B cell (primary cell): ENCODE results near the gene SLC9A9. TPM values are rescaled to one million over a fixed set of nuclear protein-coding genes. Genes with fewer than 3 reads are reported as not detected.

Experiments
- ATAC-seq: fragments of 200-7000 bp; cut with Tn5 transposase; one replicate; pipeline ENCODE4 v1.10.0; 2021; ENCODE audit warnings: low read depth, mild to moderate bottlenecking, moderate number of reproducible peaks, moderate library complexity
- CTCF ChIA-PET: fragments of 350-600 bp; sonication (Branson Sonifier 250); formaldehyde crosslinking; loops from one replicate; lab custom pipeline; 2021; ENCODE audit warnings: antibody characterized with exemption, inconsistent platforms; lab: Charles Lee
- POLR2A ChIA-PET: fragments of 350-600 bp; sonication (Branson Sonifier 250); formaldehyde crosslinking; loops from one replicate; lab custom pipeline; 2021; ENCODE audit warnings: antibody characterized with exemption; lab: Charles Lee
- DNase-seq: peaks from one replicate; pipeline ENCODE4 v3.0.0; 2013
- H2AFZ ChIP-seq: 2 replicates; pipeline ENCODE4 v1.6.1; 2012; ENCODE audit warnings: mild to moderate bottlenecking, low read depth, low read length; ENCODE audit not compliant: insufficient read depth, poor library complexity, severe bottlenecking
- H3K27ac ChIP-seq, 2 donors: 1 replicate in 1 of 2; 2 replicates in 1 of 2; pipeline ENCODE4 v1.5.1; 2012 to 2013; ENCODE audit warnings: low read length in 2 of 2, mild to moderate bottlenecking in 2 of 2, moderate library complexity in 1 of 2
- H3K27me3 ChIP-seq, 4 experiments: fragments of 200-600 bp in 1 of 4; sonication (generic) in 1 of 4; replicated peaks in 1 of 4; 1 replicate in 2 of 4; 2 replicates in 2 of 4; pipeline versions ENCODE4 v1.6.1 to v1.7.0; 2013 to 2016; ENCODE audit warnings: low read length in 3 of 4, mild to moderate bottlenecking in 2 of 4, mixed read lengths in 1 of 4, moderate library complexity in 1 of 4; ENCODE audit not compliant: insufficient read depth in 4 of 4, control insufficient read depth in 3 of 4; ENCODE audit errors: control extremely low read depth in 1 of 4
- H3K36me3 ChIP-seq, 2 experiments: replicated peaks in 1 of 2; 1 replicate in 1 of 2; 2 replicates in 1 of 2; pipeline versions ENCODE4 v1.6.1 to v1.7.1; 2013; ENCODE audit warnings: low read length in 1 of 2; ENCODE audit not compliant: insufficient read depth in 2 of 2, control insufficient read depth in 1 of 2; ENCODE audit errors: control extremely low read depth in 1 of 2, extremely low read depth in 1 of 2
- H3K4me1 ChIP-seq, 2 donors: fragments of 200-600 bp in 1 of 2; sonication (generic) in 1 of 2; 1 replicate in 1 of 2; 2 replicates in 1 of 2; pipeline versions ENCODE4 v1.5.1 to v1.6.1; 2013 to 2017; ENCODE audit warnings: low read length in 2 of 2; ENCODE audit not compliant: control insufficient read depth in 2 of 2, insufficient read depth in 2 of 2
- H3K4me2 ChIP-seq: replicated peaks from 2 replicates; pipeline ENCODE3; 2012; ENCODE audit warnings: mild to moderate bottlenecking, low read depth, low read length; ENCODE audit not compliant: poor library complexity, severe bottlenecking
- H3K4me3 ChIP-seq, 5 experiments: fragments of 200-600 bp in 1 of 5; sonication (generic) in 1 of 5; 1 replicate in 3 of 5; 2 replicates in 2 of 5; pipeline versions ENCODE4 v1.5.1 to v1.7.0; 2011 to 2016; ENCODE audit warnings: low read length in 4 of 5, mild to moderate bottlenecking in 4 of 5, low read depth in 2 of 5, control low read depth in 1 of 5, moderate library complexity in 1 of 5; ENCODE audit not compliant: insufficient read depth in 1 of 5; ENCODE audit errors: control extremely low read depth in 1 of 5, extremely low read depth in 1 of 5
- H3K79me2 ChIP-seq: fragments of 200-600 bp; sonication (generic); one replicate; pipeline ENCODE4 v1.6.0; 2016; ENCODE audit warnings: low read length; ENCODE audit not compliant: control insufficient read depth, insufficient read depth
- H3K9ac ChIP-seq: fragments of 200-600 bp; sonication (generic); 2 replicates; pipeline ENCODE4 v1.6.1; 2017; ENCODE audit warnings: mild to moderate bottlenecking, low read length, moderate library complexity
- H3K9me3 ChIP-seq, 3 donors: one replicate each; pipeline versions ENCODE4 v1.6.1 to v1.7.1; 2013; ENCODE audit warnings: low read length in 2 of 3; ENCODE audit not compliant: control insufficient read depth in 2 of 3, insufficient read depth in 1 of 3; ENCODE audit errors: control extremely low read depth in 1 of 3
- H4K20me1 ChIP-seq: 2 replicates; pipeline ENCODE4 v1.6.0; 2012; ENCODE audit warnings: mild to moderate bottlenecking, low read length; ENCODE audit not compliant: insufficient read depth, control insufficient read depth, poor library complexity, severe bottlenecking
- H3K27ac Mint-ChIP-seq: one replicate; pipeline ENCODE4 v1.8.0; 2021; ENCODE audit warnings: mixed read lengths
- H3K27me3 Mint-ChIP-seq: one replicate; pipeline ENCODE4 v1.8.0; 2021; ENCODE audit warnings: mixed read lengths
- H3K4me1 Mint-ChIP-seq: one replicate; pipeline ENCODE4 v1.8.0; 2021; ENCODE audit warnings: mixed read lengths
- H3K4me3 Mint-ChIP-seq: one replicate; pipeline ENCODE4 v1.8.0; 2021; ENCODE audit warnings: mixed read lengths
- H3K9me3 Mint-ChIP-seq: one replicate; pipeline ENCODE4 v1.8.0; 2022; ENCODE audit warnings: mixed read lengths; ENCODE audit not compliant: insufficient read depth
- CTCF ChIP-seq: fragments of 200-600 bp; IDR thresholded peaks from one replicate; pipeline ENCODE4 v1.8.0; 2022; ENCODE audit warnings: antibody characterized with exemption, mild to moderate bottlenecking
- EZH2 ChIP-seq: IDR thresholded peaks from 2 replicates; pipeline ENCODE4 v1.6.1; 2012; ENCODE audit warnings: borderline replicate concordance, low read depth, mild to moderate bottlenecking, moderate library complexity, low read length; ENCODE audit not compliant: insufficient read depth, poor library complexity, severe bottlenecking
- WGBS: methylation state at CpG from one replicate; pipeline ENCODE4 v1.1.5; 2013; ENCODE audit warnings: missing lambda C conversion rate; ENCODE audit not compliant: insufficient coverage; 5-methylcytosine and 5-hydroxymethylcytosine counted together
- intact Hi-C: fragments of 100-400 bp; cut with micrococcal nuclease; formaldehyde crosslinking; loops from one replicate; pipeline ENCODE4 v1.10.0; 2022
- polyA plus RNA-seq: library from polyadenylated mRNA; depleted of rRNA; stranded (reverse); fragments of >200 nt; gene quantifications from 2 replicates; pipeline ENCODE4 v1.2.3, GENCODE V29; 2012
- total RNA-seq, 2 donors: library from RNA; stranded (reverse); fragments of 120-200 nt in 1 of 2; gene quantifications; 1 replicate in 1 of 2; 2 replicates in 1 of 2; pipeline versions ENCODE4 v1.2.3 to v1.2.4, GENCODE V29; 2013 to 2022

Gene SLC9A9
- total and polyA plus RNA-seq, 2 donors (not counting 1 experiment from before 2014, with no cell fraction given), result 7.7 to 17.3 TPM

GRCh38 chr3:143269741-143270140 is 578.5 kb downstream of the SLC9A9 start:
- no peak overlapping the region for H3K27ac Mint-ChIP-seq
- no peak overlapping the region for H3K4me3 ChIP-seq
- no peaks in the 10 kb centered on the region for H3K9me3 ChIP-seq
- no peak overlapping the region for H3K4me3 Mint-ChIP-seq
- peaks cover 0 to 4% of the 10 kb centered on the region in 2 experiments for H3K36me3 ChIP-seq
- H3K27ac ChIP-seq, result no peak overlapping the region
- H2AFZ ChIP-seq, result no peak overlapping the region
- no peaks in the 10 kb centered on the region for H3K9me3 Mint-ChIP-seq
- no peaks in the 10 kb centered on the region for H3K27me3 ChIP-seq
- peaks cover 8% of the 10 kb centered on the region for H3K4me1 Mint-ChIP-seq
- H3K4me1 ChIP-seq, result peaks cover 0 to 6% of the 10 kb centered on the region in 2 donors
- no peak overlapping the region for H3K4me2 ChIP-seq
- DNase-seq, result no peak
- TF ChIP-seq CTCF (no peak), EZH2 (no peak)
- CTCF ChIA-PET, result no interaction called here
- no peak for ATAC-seq
- WGBS, result 93% methylated on average over 3 of the region's 3 CpGs
- no peaks in the 10 kb centered on the region for H3K27me3 Mint-ChIP-seq
- intact Hi-C loops, result no loop called here
- no peaks in the 10 kb centered on the region for H3K79me2 ChIP-seq
- POLR2A ChIA-PET, result no interaction called here
- H4K20me1 ChIP-seq, result no peaks in the 10 kb centered on the region
- no peak overlapping the region for H3K9ac ChIP-seq

- no peak for ATAC-seq
- peaks cover 8% of the 10 kb centered on the region for H3K4me1 Mint-ChIP-seq
- no peak overlapping the region for H2AFZ ChIP-seq
Measured at GRCh38 chr3:143267989-143268388, 580.3 kb downstream of the SLC9A9 start.

More at GRCh38 chr3:143267989-143268388, 580.3 kb downstream of the SLC9A9 start:
- no peak overlapping the region for H3K4me2 ChIP-seq
- WGBS, result 100% methylated on average over 1 of the region's 1 CpG
- Mint-ChIP-seq H3K4me3 (no peak overlapping the region), H3K9me3 (no peaks in the 10 kb centered on the region), H3K27me3 (no peaks in the 10 kb centered on the region), H3K27ac (no peak overlapping the region)
- ChIA-PET CTCF (no interaction called here), POLR2A (no interaction called here)
- no peaks in the 10 kb centered on the region for H3K27me3 ChIP-seq
- no peaks in the 10 kb centered on the region for H4K20me1 ChIP-seq
- DNase-seq, result no peak
- peaks cover 0 to 4% of the 10 kb centered on the region in 2 experiments for H3K36me3 ChIP-seq
- intact Hi-C loops, result no loop called here
- TF ChIP-seq EZH2 (no peak), CTCF (no peak)
- no peaks in the 10 kb centered on the region for H3K79me2 ChIP-seq
- no peak overlapping the region for H3K27ac ChIP-seq
- H3K4me3 ChIP-seq, result no peak overlapping the region
- peaks cover 0 to 13% of the 10 kb centered on the region in 2 donors for H3K4me1 ChIP-seq
- no peak overlapping the region for H3K9ac ChIP-seq
- H3K9me3 ChIP-seq, result no peaks in the 10 kb centered on the region
